ENCODE measurements around the gene GARRE1. TPM values are rescaled to one million over a fixed set of nuclear protein-coding genes. Genes with fewer than 3 reads are reported as not detected.
A peak's percentile ranks its signal among the peaks of the same experiment; 100 is the strongest.
"Not testable (repeated sequence)": the region's sequence is repeated elsewhere in the genome, so short reads cannot be mapped to it uniquely, and the experiment has no call there.

GARRE1 gene
- total RNA-seq, 2 donors from 2014 or later: 17.9 to 29.5 TPM

DNA sequence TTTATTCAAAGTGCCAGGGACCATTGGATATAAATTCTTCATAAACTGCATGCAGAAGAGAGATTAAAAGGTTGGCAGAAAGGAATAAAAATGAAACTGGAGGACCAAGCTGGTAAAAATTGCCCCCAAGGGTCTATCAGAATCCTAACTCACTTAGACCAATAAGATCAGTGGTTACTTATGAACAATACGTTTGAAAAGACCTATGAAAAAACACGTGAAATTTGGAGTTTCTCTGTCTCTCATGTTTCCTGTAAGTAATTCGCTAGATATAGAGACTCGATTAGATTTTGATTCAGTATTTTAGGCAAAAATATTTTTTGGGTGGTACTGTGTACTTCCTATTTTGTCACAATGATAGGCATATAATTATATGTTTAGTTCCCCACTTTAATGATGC, 22.9 kb downstream of the GARRE1 start:
- Histone ChIP-seq H3K27ac (no peak overlapping the region), H3K36me3 (no peaks in the 10 kb centered on the region), H3K4me3 (no peak overlapping the region), H3K27me3 (replicated peaks; ENCODE audit: insufficient read depth) (no peaks in the 10 kb centered on the region), H3K9me3 (no peaks in the 10 kb centered on the region), H3K4me1 (replicated peaks) (no peaks in the 10 kb centered on the region)
- TF ChIP-seq, protein P1, sequence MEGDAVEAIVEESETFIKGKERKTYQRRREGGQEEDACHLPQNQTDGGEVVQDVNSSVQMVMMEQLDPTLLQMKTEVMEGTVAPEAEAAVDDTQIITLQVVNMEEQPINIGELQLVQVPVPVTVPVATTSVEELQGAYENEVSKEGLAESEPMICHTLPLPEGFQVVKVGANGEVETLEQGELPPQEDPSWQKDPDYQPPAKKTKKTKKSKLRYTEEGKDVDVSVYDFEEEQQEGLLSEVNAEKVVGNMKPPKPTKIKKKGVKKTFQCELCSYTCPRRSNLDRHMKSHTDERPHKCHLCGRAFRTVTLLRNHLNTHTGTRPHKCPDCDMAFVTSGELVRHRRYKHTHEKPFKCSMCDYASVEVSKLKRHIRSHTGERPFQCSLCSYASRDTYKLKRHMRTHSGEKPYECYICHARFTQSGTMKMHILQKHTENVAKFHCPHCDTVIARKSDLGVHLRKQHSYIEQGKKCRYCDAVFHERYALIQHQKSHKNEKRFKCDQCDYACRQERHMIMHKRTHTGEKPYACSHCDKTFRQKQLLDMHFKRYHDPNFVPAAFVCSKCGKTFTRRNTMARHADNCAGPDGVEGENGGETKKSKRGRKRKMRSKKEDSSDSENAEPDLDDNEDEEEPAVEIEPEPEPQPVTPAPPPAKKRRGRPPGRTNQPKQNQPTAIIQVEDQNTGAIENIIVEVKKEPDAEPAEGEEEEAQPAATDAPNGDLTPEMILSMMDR (IDR thresholded peaks at IDR 0.05): no peak
- TF ChIP-seq POLR2AphosphoS5 (IDR thresholded peaks at IDR 0.05) (no peak), POLR2A (IDR thresholded peaks at IDR 0.05) (no peak)
- WGBS: 73% methylated on average over 4 of the region's 4 CpGs
- DNase-seq (ENCODE audit: low spot score): no peak
- intact Hi-C loops (cut with DNase I): no loop called here

GRCh38 chr19:34278783-34279182, 24.4 kb downstream of the GARRE1 start:
- over 99% methylated on average over 4 of the region's 4 CpGs for WGBS
- no peak overlapping the region for H3K27ac ChIP-seq
- no peaks in the 10 kb centered on the region for H3K9me3 ChIP-seq
- no peaks in the 10 kb centered on the region for H3K4me1 ChIP-seq (replicated peaks)
- intact Hi-C loops (cut with DNase I): no loop called here
- H3K36me3 ChIP-seq: no peaks in the 10 kb centered on the region
- H3K27me3 ChIP-seq (replicated peaks; ENCODE audit: insufficient read depth): no peaks in the 10 kb centered on the region
- no peak for DNase-seq (ENCODE audit: low spot score)
- no peak overlapping the region for H3K4me3 ChIP-seq
- TF ChIP-seq, protein P1 (IDR thresholded peaks at IDR 0.05): no peak
- TF ChIP-seq POLR2AphosphoS5 (IDR thresholded peaks at IDR 0.05): no peak
- no peak for TF ChIP-seq POLR2A (IDR thresholded peaks at IDR 0.05)

GRCh38 chr19:34281444-34281843, 27.1 kb downstream of the GARRE1 start:
- WGBS: 91% methylated on average over 2 of the region's 2 CpGs
- intact Hi-C loops (cut with DNase I); H3K4me1 ChIP-seq (replicated peaks); H3K36me3 ChIP-seq; DNase-seq (ENCODE audit: low spot score); H3K27me3 ChIP-seq (replicated peaks; ENCODE audit: insufficient read depth); H3K9me3 ChIP-seq; H3K4me3 ChIP-seq: not testable (repeated sequence)
- peak overlapping the region in 1 of 2 donors; percentile 50 for H3K27ac ChIP-seq

DNA sequence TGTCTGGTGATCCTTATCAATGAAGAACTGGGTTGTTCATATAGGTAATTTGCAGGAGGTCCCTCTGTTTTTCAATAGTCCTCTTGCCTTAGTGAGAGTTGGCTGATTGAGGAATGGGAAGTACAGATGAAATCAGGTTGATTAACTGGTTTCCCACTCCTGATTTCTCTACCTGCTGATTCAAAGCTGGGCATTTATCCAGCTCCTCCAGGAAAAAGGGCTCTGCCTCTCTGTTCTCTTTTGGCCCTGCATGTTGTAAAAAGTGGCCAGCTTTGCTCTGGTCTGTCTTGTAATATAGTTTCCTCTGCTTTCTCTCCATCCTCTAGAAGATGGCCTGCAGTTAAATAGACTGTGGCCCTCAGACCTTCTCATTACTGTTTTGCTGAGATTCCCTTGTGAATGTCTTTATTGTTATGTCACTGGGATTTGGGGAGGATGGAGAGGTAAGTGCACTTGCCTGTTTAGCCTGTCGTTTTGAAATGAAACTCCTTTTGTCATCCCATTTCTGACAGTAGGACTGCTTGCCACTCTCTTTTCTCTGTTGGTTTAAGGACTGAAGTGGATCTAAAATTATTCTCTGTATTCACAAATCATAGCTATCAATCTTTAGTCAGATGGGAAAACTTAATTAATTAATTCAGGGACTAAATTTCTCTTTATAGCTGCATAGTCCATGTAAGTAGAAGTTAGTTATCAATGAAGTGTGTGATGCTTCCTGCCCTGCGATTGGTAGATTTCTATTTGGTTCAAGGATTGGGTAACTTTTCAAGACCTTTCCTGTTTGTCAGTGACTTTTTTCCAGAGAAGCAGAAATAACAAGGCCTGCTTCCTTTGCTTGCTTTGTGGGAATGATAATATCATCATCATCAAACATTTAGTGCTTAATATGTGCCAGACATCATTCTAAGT, 28.5 kb downstream of the GARRE1 start:
- WGBS: 52% methylated on average over 2 of the region's 2 CpGs
- no peaks in the 10 kb centered on the region for H3K36me3 ChIP-seq
- no peaks in the 10 kb centered on the region for H3K9me3 ChIP-seq
- H3K27ac ChIP-seq: peak overlapping the region; percentile 33 to 50
- TF ChIP-seq, protein P1 (IDR thresholded peaks at IDR 0.05): no peak
- peak; percentile 66 for TF ChIP-seq POLR2AphosphoS5 (IDR thresholded peaks at IDR 0.05)
- H3K4me3 ChIP-seq: no peak overlapping the region
- H3K4me1 ChIP-seq (replicated peaks): no peaks in the 10 kb centered on the region
- intact Hi-C loops (cut with DNase I): no loop called here
- no peaks in the 10 kb centered on the region for H3K27me3 ChIP-seq (replicated peaks; ENCODE audit: insufficient read depth)
- peak; percentile 65 for DNase-seq (ENCODE audit: low spot score)

DNA sequence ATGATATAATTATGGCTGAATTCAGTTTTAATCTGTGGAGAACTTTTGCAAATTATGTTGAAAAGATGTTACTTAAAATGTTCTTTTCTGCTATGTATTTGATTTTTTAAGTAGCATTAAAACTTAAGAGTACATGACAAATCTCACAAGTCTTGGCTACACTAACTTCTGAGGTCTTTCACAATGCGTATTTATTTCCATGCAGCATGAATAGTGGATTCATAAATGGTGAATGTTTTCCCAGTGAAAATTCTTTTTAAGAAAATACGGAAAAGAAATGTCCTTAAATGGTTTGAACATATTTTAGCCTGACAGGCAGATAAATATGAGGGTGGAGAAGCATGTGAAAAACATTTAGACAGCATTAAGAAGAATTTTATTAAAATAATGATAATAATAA, 30.2 kb downstream of the GARRE1 start:
- intact Hi-C loops (cut with DNase I): no loop called here
- no peak for TF ChIP-seq POLR2A (IDR thresholded peaks at IDR 0.05)
- TF ChIP-seq, protein P1 (IDR thresholded peaks at IDR 0.05): no peak
- no peak for TF ChIP-seq POLR2AphosphoS5 (IDR thresholded peaks at IDR 0.05)
- H3K9me3 ChIP-seq: no peaks in the 10 kb centered on the region
- no peak for DNase-seq (ENCODE audit: low spot score)
- H3K4me3 ChIP-seq: no peak overlapping the region
- no peaks in the 10 kb centered on the region for H3K27me3 ChIP-seq (replicated peaks; ENCODE audit: insufficient read depth)
- H3K27ac ChIP-seq: no peak overlapping the region
- 92% methylated on average over 2 of the region's 2 CpGs for WGBS
- H3K4me1 ChIP-seq (replicated peaks): no peaks in the 10 kb centered on the region
- H3K36me3 ChIP-seq: no peaks in the 10 kb centered on the region
